ENCODE measurements around the gene FRS2. TPM values are rescaled to one million over a fixed set of nuclear protein-coding genes. Genes with fewer than 3 reads are reported as not detected.

The FRS2 gene
- total RNA-seq, 1 donor from 2014 or later = 29.7 TPM

GRCh38 chr12:69515394-69515930 lies 45.3 kb downstream of the FRS2 start:
- Histone ChIP-seq H3K27me3 (ENCODE audit: low read depth) (no peaks in the 10 kb centered on the region), H3K9me3 (no peaks in the 10 kb centered on the region), H3K36me3 (no peaks in the 10 kb centered on the region), H3K4me1 (peaks cover 18% of the 10 kb centered on the region), H3K4me3 (no peak overlapping the region), H3K27ac (no peak overlapping the region)
- DNase-seq (no peak), ATAC-seq (no peak)
- no peak for TF ChIP-seq CTCF (IDR thresholded peaks at IDR 0.05)
- intact Hi-C loops (cut with DNase I) = no loop called here

- Histone ChIP-seq H3K27ac (no peak overlapping the region), H3K9me3 (no peaks in the 10 kb centered on the region), H3K36me3 (no peaks in the 10 kb centered on the region), H3K4me3 (no peak overlapping the region), H3K27me3 (ENCODE audit: low read depth) (no peaks in the 10 kb centered on the region), H3K4me1 (peaks cover 10% of the 10 kb centered on the region)
- TF ChIP-seq CTCF (IDR thresholded peaks at IDR 0.05) = no peak
- ATAC-seq (no peak), DNase-seq (no peak)
- intact Hi-C loops (cut with DNase I) = no loop called here
These were observed 46.8 kb downstream of the FRS2 start for GRCh38 chr12:69516950-69517349.

GRCh38 chr12:69517406-69517805 lies 47.2 kb downstream of the FRS2 start:
- H3K4me3 ChIP-seq = no peak overlapping the region
- H3K27ac ChIP-seq = no peak overlapping the region
- no peak for DNase-seq
- intact Hi-C loops (cut with DNase I) = no loop called here
- no peaks in the 10 kb centered on the region for H3K36me3 ChIP-seq
- peaks cover 10% of the 10 kb centered on the region for H3K4me1 ChIP-seq
- no peak for ATAC-seq
- TF ChIP-seq CTCF (IDR thresholded peaks at IDR 0.05) = no peak
- H3K27me3 ChIP-seq (ENCODE audit: low read depth) = no peaks in the 10 kb centered on the region
- H3K9me3 ChIP-seq = peaks cover 2% of the 10 kb centered on the region

- peaks cover 6% of the 10 kb centered on the region for H3K9me3 ChIP-seq
- no peaks in the 10 kb centered on the region for H3K36me3 ChIP-seq
- TF ChIP-seq CTCF (IDR thresholded peaks at IDR 0.05) = no peak
- no peak for ATAC-seq
- intact Hi-C loops (cut with DNase I) = no loop called here
- no peak overlapping the region for H3K4me3 ChIP-seq
- no peaks in the 10 kb centered on the region for H3K27me3 ChIP-seq (ENCODE audit: low read depth)
- no peak overlapping the region for H3K27ac ChIP-seq
- DNase-seq = no peak
- H3K4me1 ChIP-seq = peaks cover 7% of the 10 kb centered on the region
These were observed 49.7 kb downstream of the FRS2 start for GRCh38 chr12:69519871-69520270.

DNA sequence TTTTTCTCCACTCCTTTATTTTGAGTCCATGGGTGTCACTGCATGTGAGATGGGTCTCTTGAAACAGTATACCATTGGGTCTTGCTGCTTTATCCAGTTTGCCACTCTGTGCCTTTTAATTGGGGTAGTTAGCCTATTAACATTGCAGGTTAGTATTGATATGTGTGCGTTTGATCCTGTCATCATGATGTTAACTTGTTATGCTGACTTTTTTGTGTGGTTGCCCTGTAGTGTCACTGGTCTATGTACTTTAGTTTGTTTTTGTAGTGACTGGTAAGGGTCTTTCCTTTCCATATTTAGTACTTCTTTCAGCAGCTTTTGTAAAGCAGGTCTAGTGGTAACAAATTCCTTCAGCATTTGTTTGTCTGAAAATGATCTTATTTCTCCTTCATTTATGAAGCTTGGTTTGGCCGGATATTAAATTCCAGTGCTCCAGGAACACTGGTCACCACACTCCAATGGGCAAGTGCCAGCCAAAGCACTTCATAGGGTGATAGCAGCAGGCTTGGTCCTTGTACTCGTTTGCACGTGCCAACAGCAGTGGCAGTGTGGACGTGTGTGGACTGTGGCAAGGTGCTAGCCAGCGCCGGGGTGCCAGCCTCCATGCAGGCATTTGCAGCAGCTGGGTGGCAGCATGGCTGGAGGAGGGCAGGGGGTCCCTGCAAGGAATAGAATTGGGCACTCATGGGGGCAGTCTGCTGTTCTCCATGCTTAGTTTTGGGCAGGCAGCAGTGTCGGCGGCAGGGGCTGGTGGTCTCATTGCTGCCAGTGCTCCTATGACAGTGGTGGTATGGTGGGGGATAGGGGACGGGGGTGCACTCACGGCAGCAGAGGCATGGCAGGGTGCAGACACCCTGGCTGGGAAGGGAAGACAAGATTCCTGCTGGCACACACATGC lies 53.5 kb downstream of the FRS2 start:
- ATAC-seq = peak; percentile 19 to 23
- intact Hi-C loops (cut with DNase I) = no loop called here
- no peak for TF ChIP-seq CTCF (IDR thresholded peaks at IDR 0.05)

More for the DNA sequence above, 53.5 kb downstream of the FRS2 start:
- no peaks in the 10 kb centered on the region for H3K36me3 ChIP-seq
- H3K27ac ChIP-seq = no peak overlapping the region
- no peaks in the 10 kb centered on the region for H3K27me3 ChIP-seq (ENCODE audit: low read depth)
- no peak overlapping the region for H3K4me3 ChIP-seq
- peaks cover 6% of the 10 kb centered on the region for H3K9me3 ChIP-seq
- no peak for DNase-seq
- H3K4me1 ChIP-seq = peaks cover 12% of the 10 kb centered on the region

All from lower lobe of right lung (tissue), 2 donors.